Liver (tissue), 9 donors: ENCODE data around the gene CNTN5. TPM values are rescaled to one million over a fixed set of nuclear protein-coding genes. Genes with fewer than 3 reads are reported as not detected.

Source experiments
- DNase-seq: peaks from one replicate; pipeline ENCODE4 v3.0.0-alpha.2; 2017; ENCODE audit warnings: low spot score
- H3K27ac ChIP-seq, 2 donors: one replicate each; pipeline ENCODE4 v1.7.0; 2013; ENCODE audit warnings: inconsistent platforms in 2 of 2, low read length in 2 of 2, control low read depth in 1 of 2, low read depth in 1 of 2, mild to moderate bottlenecking in 1 of 2
- H3K27me3 ChIP-seq, 4 donors: one replicate each; pipeline versions ENCODE4 v1.6.1 to v1.7.0; 2013; ENCODE audit warnings: low read length in 3 of 4, inconsistent platforms in 1 of 4, mild to moderate bottlenecking in 1 of 4, moderate library complexity in 1 of 4; ENCODE audit not compliant: control insufficient read depth in 4 of 4, insufficient read depth in 4 of 4
- H3K36me3 ChIP-seq, 4 donors: one replicate each; pipeline versions ENCODE4 v1.6.1 to v1.7.0; 2013; ENCODE audit warnings: low read length in 3 of 4, mild to moderate bottlenecking in 3 of 4, low read depth in 1 of 4, moderate library complexity in 1 of 4; ENCODE audit not compliant: control insufficient read depth in 4 of 4, insufficient read depth in 3 of 4
- H3K4me1 ChIP-seq, 4 donors: one replicate each; pipeline versions ENCODE4 v1.6.1 to v1.7.0; 2013; ENCODE audit warnings: low read length in 3 of 4, mild to moderate bottlenecking in 3 of 4, moderate library complexity in 1 of 4; ENCODE audit not compliant: control insufficient read depth in 4 of 4, insufficient read depth in 4 of 4
- H3K4me3 ChIP-seq, 3 donors: one replicate each; pipeline versions ENCODE4 v1.6.1 to v1.7.0; 2013; ENCODE audit warnings: low read length in 3 of 3, control low read depth in 1 of 3, low read depth in 1 of 3, mild to moderate bottlenecking in 1 of 3
- H3K9ac ChIP-seq, 2 donors: one replicate each; pipeline ENCODE4 v1.7.0; 2013; ENCODE audit warnings: low read length in 2 of 2, mild to moderate bottlenecking in 2 of 2, moderate library complexity in 2 of 2, control low read depth in 1 of 2, low read depth in 1 of 2
- H3K9me3 ChIP-seq, 4 donors: one replicate each; pipeline versions ENCODE4 v1.6.1 to v1.7.0; 2013; ENCODE audit warnings: low read length in 3 of 4; ENCODE audit not compliant: control insufficient read depth in 4 of 4
- EGR1 ChIP-seq, 2 donors: IDR thresholded peaks; 2 replicates each; pipeline ENCODE4 v1.6.1; 2016 to 2018; ENCODE audit warnings: antibody characterized with exemption in 2 of 2, low read depth in 2 of 2
- FOXA1 ChIP-seq: IDR thresholded peaks from 2 replicates; pipeline ENCODE4 v1.6.1; 2016; ENCODE audit warnings: antibody characterized with exemption
- FOXA2 ChIP-seq: IDR thresholded peaks from 2 replicates; pipeline ENCODE4 v1.6.1; 2016; ENCODE audit warnings: antibody characterized with exemption
- GABPA ChIP-seq, 2 donors: IDR thresholded peaks in 1 of 2; conservative IDR thresholded peaks in 1 of 2; 2 replicates each; pipeline ENCODE4 v1.6.1; 2016; ENCODE audit warnings: antibody characterized with exemption in 2 of 2, mild to moderate bottlenecking in 1 of 2, moderate library complexity in 1 of 2
- JUND ChIP-seq, 2 donors: IDR thresholded peaks; 2 replicates each; pipeline ENCODE4 v1.6.1; 2016; ENCODE audit warnings: antibody characterized with exemption in 2 of 2
- NR2F2 ChIP-seq: IDR thresholded peaks from 2 replicates; pipeline ENCODE4 v1.6.1; 2016; ENCODE audit warnings: antibody characterized with exemption
- RAD21 ChIP-seq, 2 donors: IDR thresholded peaks; 2 replicates each; pipeline ENCODE4 v1.6.1; 2016; ENCODE audit warnings: antibody characterized with exemption in 2 of 2, mild to moderate bottlenecking in 2 of 2
- RXRA ChIP-seq, 2 donors: IDR thresholded peaks; 2 replicates each; pipeline ENCODE4 v1.6.1; 2017 to 2018; ENCODE audit warnings: antibody characterized with exemption in 2 of 2, mild to moderate bottlenecking in 1 of 2
- SP1 ChIP-seq: IDR thresholded peaks from 2 replicates; pipeline ENCODE4 v1.6.1; 2018; ENCODE audit warnings: antibody characterized with exemption, mild to moderate bottlenecking
- TAF1 ChIP-seq: conservative IDR thresholded peaks from 2 replicates; pipeline ENCODE4 v1.6.1; 2016; ENCODE audit warnings: antibody characterized with exemption, mild to moderate bottlenecking
- ZBTB33 ChIP-seq: IDR thresholded peaks from 2 replicates; pipeline ENCODE4 v1.6.1; 2016; ENCODE audit warnings: antibody characterized with exemption
- WGBS: extraction: QIAGEN DNeasy Blood & Tissue Kit; methylation state at CpG from one replicate; pipeline ENCODE4 v1.1.7; 2013; 5-methylcytosine and 5-hydroxymethylcytosine counted together
- polyA plus RNA-seq, 2 donors: library from polyadenylated mRNA; stranded (reverse) in 1 of 2; unstranded in 1 of 2; fragments of 200-250 nt in 1 of 2; fragments of >200 nt in 1 of 2; fragmentation: Nextera tagmentation in 1 of 2; extraction: Ambion mirVana in 1 of 2; gene quantifications; one replicate each; pipeline versions ENCODE4 v1.2.1 to v1.2.3, GENCODE V29; 2013 to 2015
- total RNA-seq, 2 donors: library from RNA; depleted of rRNA; stranded (reverse); fragments of >200 nt; gene quantifications; one replicate each; pipeline ENCODE4 v1.2.3, GENCODE V29; 2014
- TF ChIP-seq, protein P1 (sequence below): IDR thresholded peaks from 2 replicates; pipeline ENCODE4 v1.6.1; 2016; ENCODE audit warnings: antibody characterized with exemption
- TF ChIP-seq, protein P2 (sequence below): fragments of 150-350 bp; IDR thresholded peaks from 2 replicates; pipeline ENCODE4 v1.5.1; 2017; ENCODE audit warnings: improper control_type of control experiment, low read depth, low read length; ENCODE audit not compliant: missing input control
- TF ChIP-seq, protein P3 (sequence below): IDR thresholded peaks from 2 replicates; pipeline ENCODE4 v1.6.1; 2016; ENCODE audit warnings: antibody characterized with exemption, mild to moderate bottlenecking
- donor health status: healthy.
- donor health status: healthy.
- donor health status: healthy.
- donor health status: healthy.
- donor health status: healthy.

Gene CNTN5
- total and polyA plus RNA-seq, 4 donors, result 0.01 to 0.08 (median 0.04) TPM

DNA sequence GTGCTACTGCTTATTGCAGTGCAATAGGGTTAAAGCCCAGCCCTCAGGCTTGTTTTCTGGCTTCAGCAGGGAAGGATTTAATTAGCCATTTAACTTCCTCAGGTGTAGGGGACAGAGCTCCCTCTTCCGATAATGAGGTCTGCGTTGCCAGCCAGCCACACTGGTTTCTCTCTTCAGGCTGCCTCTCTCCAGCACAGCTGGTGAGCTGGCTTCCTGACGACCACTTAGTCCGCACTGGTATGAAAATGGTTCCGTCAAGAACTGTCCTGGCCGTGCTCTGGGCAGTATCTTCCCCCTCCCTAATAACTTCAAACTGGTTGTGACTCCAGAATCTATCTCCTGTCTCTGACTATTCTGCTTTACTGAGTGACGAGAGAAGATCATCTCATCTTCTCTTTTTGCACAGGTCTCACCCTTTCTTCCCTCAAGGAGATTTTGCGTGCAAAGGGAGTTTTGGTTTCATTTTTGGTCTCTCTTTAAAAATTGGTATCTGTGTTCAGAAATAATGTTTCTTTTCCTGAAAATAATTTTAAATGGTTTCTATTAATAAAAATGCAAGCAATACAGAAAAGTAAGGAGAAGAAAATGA is 49.2 kb downstream of the CNTN5 start:
- Histone ChIP-seq H3K4me1 (peaks cover 0 to 4% (median 2%) of the 10 kb centered on the region in 4 donors), H3K9me3 (no peaks in the 10 kb centered on the region), H3K27me3 (no peaks in the 10 kb centered on the region), H3K4me3 (peak overlapping the region; percentile 55 to 64 (median 64)), H3K27ac (no peak overlapping the region), H3K36me3 (no peaks in the 10 kb centered on the region), H3K9ac (peak overlapping the region in 1 of 2 donors; percentile 43)
- TF ChIP-seq EGR1 (IDR thresholded peaks at IDR 0.05; ENCODE audit: low read depth in 2 of 2) (no peak), RAD21 (IDR thresholded peaks at IDR 0.05) (peak in 1 of 2 donors; percentile 24)
- DNase-seq, result no peak
- WGBS, result 6% methylated on average over 8 of the region's 8 CpGs

- H3K27me3 ChIP-seq, result no peaks in the 10 kb centered on the region
- no peak overlapping the region for H3K27ac ChIP-seq
- DNase-seq, result no peak
- no peak overlapping the region for H3K9ac ChIP-seq
- no peak overlapping the region for H3K4me3 ChIP-seq
- no peaks in the 10 kb centered on the region for H3K4me1 ChIP-seq
- 43% methylated on average over 3 of the region's 3 CpGs for WGBS
- no peaks in the 10 kb centered on the region for H3K36me3 ChIP-seq
- H3K9me3 ChIP-seq, result no peaks in the 10 kb centered on the region
- no peak for TF ChIP-seq NR2F2
- TF ChIP-seq EGR1 (IDR thresholded peaks at IDR 0.05; ENCODE audit: low read depth in 2 of 2), result no peak
- TF ChIP-seq, protein P1, sequence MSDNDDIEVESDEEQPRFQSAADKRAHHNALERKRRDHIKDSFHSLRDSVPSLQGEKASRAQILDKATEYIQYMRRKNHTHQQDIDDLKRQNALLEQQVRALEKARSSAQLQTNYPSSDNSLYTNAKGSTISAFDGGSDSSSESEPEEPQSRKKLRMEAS, result no peak
- TF ChIP-seq, protein P2, sequence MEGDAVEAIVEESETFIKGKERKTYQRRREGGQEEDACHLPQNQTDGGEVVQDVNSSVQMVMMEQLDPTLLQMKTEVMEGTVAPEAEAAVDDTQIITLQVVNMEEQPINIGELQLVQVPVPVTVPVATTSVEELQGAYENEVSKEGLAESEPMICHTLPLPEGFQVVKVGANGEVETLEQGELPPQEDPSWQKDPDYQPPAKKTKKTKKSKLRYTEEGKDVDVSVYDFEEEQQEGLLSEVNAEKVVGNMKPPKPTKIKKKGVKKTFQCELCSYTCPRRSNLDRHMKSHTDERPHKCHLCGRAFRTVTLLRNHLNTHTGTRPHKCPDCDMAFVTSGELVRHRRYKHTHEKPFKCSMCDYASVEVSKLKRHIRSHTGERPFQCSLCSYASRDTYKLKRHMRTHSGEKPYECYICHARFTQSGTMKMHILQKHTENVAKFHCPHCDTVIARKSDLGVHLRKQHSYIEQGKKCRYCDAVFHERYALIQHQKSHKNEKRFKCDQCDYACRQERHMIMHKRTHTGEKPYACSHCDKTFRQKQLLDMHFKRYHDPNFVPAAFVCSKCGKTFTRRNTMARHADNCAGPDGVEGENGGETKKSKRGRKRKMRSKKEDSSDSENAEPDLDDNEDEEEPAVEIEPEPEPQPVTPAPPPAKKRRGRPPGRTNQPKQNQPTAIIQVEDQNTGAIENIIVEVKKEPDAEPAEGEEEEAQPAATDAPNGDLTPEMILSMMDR, result no peak
- TF ChIP-seq RAD21 (IDR thresholded peaks at IDR 0.05), result no peak
- TF ChIP-seq FOXA1, result no peak
- no peak for TF ChIP-seq JUND (IDR thresholded peaks at IDR 0.05)
- no peak for TF ChIP-seq SP1
- TF ChIP-seq, protein P3, sequence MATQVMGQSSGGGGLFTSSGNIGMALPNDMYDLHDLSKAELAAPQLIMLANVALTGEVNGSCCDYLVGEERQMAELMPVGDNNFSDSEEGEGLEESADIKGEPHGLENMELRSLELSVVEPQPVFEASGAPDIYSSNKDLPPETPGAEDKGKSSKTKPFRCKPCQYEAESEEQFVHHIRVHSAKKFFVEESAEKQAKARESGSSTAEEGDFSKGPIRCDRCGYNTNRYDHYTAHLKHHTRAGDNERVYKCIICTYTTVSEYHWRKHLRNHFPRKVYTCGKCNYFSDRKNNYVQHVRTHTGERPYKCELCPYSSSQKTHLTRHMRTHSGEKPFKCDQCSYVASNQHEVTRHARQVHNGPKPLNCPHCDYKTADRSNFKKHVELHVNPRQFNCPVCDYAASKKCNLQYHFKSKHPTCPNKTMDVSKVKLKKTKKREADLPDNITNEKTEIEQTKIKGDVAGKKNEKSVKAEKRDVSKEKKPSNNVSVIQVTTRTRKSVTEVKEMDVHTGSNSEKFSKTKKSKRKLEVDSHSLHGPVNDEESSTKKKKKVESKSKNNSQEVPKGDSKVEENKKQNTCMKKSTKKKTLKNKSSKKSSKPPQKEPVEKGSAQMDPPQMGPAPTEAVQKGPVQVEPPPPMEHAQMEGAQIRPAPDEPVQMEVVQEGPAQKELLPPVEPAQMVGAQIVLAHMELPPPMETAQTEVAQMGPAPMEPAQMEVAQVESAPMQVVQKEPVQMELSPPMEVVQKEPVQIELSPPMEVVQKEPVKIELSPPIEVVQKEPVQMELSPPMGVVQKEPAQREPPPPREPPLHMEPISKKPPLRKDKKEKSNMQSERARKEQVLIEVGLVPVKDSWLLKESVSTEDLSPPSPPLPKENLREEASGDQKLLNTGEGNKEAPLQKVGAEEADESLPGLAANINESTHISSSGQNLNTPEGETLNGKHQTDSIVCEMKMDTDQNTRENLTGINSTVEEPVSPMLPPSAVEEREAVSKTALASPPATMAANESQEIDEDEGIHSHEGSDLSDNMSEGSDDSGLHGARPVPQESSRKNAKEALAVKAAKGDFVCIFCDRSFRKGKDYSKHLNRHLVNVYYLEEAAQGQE, result no peak
- TF ChIP-seq GABPA (IDR thresholded peaks at IDR 0.05 in 1 of 2, conservative IDR thresholded peaks at IDR 0.05 in 1 of 2), result no peak
- TF ChIP-seq FOXA2, result no peak
- no peak for TF ChIP-seq RXRA (IDR thresholded peaks at IDR 0.05)
- no peak for TF ChIP-seq TAF1
Measured at GRCh38 chr11:99079576-99079975, 58.8 kb downstream of the CNTN5 start.

DNA sequence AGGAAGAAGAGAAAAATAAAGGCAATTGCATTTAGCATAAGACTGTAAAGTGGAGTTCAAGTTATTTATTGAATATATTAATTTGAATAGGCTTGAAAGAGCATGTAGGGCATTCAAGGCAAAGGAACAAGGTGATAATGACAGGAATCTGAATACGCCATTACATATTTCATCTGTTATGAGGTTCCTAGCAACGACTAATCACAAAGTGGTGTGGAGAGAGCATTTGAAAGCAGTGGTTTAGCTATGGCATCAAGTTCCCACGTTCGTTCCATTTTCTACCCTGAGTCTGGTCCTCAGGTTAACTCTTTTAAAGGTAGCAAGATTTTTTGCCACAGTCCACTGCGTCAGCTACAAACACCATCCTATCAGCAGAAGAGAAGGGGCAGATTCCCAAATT is 59.4 kb downstream of the CNTN5 start:
- H3K27me3 ChIP-seq, result no peaks in the 10 kb centered on the region
- TF ChIP-seq NR2F2, result no peak
- TF ChIP-seq ZBTB33, result no peak
- TF ChIP-seq RXRA (IDR thresholded peaks at IDR 0.05), result no peak
- TF ChIP-seq FOXA1, result no peak
- TF ChIP-seq, protein P2, result no peak
- TF ChIP-seq TAF1, result no peak
- no peaks in the 10 kb centered on the region for H3K36me3 ChIP-seq
- no peaks in the 10 kb centered on the region for H3K4me1 ChIP-seq
- no peak overlapping the region for H3K9ac ChIP-seq
- DNase-seq, result no peak
- WGBS, result 70% methylated on average over 5 of the region's 5 CpGs
- H3K4me3 ChIP-seq, result no peak overlapping the region
- no peaks in the 10 kb centered on the region for H3K9me3 ChIP-seq
- H3K27ac ChIP-seq, result no peak overlapping the region
